Osteoblast (primary cell): ENCODE measurements around the gene ELAVL1. TPM values are rescaled to one million over a fixed set of nuclear protein-coding genes. Genes with fewer than 3 reads are reported as not detected.
"Not testable (repeated sequence)": the region's sequence is repeated elsewhere in the genome, so short reads cannot be mapped to it uniquely, and the experiment has no call there.

Source experiments
- DNase-seq: peaks from one replicate; pipeline ENCODE4 v3.0.0; 2011; ENCODE audit warnings: low spot score, mixed read lengths; ENCODE audit not compliant: insufficient read length; ENCODE audit errors: missing footprints
- H2AFZ ChIP-seq: 2 replicates; pipeline ENCODE4 v1.6.0; 2011; ENCODE audit warnings: mild to moderate bottlenecking, low read length
- H3K27ac ChIP-seq: 2 replicates; pipeline ENCODE4 v1.5.1; 2011; ENCODE audit warnings: mild to moderate bottlenecking, low read depth, low read length, moderate library complexity
- H3K27me3 ChIP-seq: 2 replicates; pipeline ENCODE4 v1.6.0; 2012; ENCODE audit warnings: mild to moderate bottlenecking, control low read depth, inconsistent platforms, low read length, moderate library complexity; ENCODE audit not compliant: insufficient read depth
- H3K36me3 ChIP-seq: 2 replicates; pipeline ENCODE4 v1.5.1; 2011; ENCODE audit warnings: mild to moderate bottlenecking, low read length, control low read depth, moderate library complexity; ENCODE audit not compliant: insufficient read depth
- H3K4me1 ChIP-seq: 2 replicates; pipeline ENCODE4 v1.5.1; 2011; ENCODE audit warnings: mild to moderate bottlenecking, low read length, control low read depth, moderate library complexity; ENCODE audit not compliant: insufficient read depth
- H3K4me2 ChIP-seq: 2 replicates; pipeline ENCODE4 v1.6.0; 2011; ENCODE audit warnings: mild to moderate bottlenecking, low read length; ENCODE audit not compliant: insufficient read depth
- H3K4me3 ChIP-seq: fragments of 200-600 bp; sonication (generic); 3 replicates; pipeline ENCODE4 v1.5.1; 2012; ENCODE audit warnings: mild to moderate bottlenecking, low read length, inconsistent platforms; ENCODE audit not compliant: insufficient read depth
- H3K79me2 ChIP-seq: 2 replicates; pipeline ENCODE4 v1.6.0; 2012; ENCODE audit warnings: mild to moderate bottlenecking, low read length, control low read depth, inconsistent platforms; ENCODE audit not compliant: insufficient read depth
- H3K9me3 ChIP-seq: 2 replicates; pipeline ENCODE4 v1.5.1; 2011; ENCODE audit warnings: low read depth, low read length, control low read depth
- H4K20me1 ChIP-seq: 2 replicates; pipeline ENCODE4 v1.6.0; 2012; ENCODE audit warnings: mild to moderate bottlenecking, low read length, control low read depth; ENCODE audit not compliant: insufficient read depth
- total RNA-seq: library from RNA; depleted of rRNA; stranded (reverse); fragments of >200 nt; gene quantifications from 2 replicates; pipeline ENCODE4 v1.2.3, GENCODE V29; 2012
- TF ChIP-seq, protein P1 (sequence below): IDR thresholded peaks from 2 replicates; pipeline ENCODE4 v1.5.1; 2011; ENCODE audit warnings: mild to moderate bottlenecking, low read depth, low read length, moderate library complexity; ENCODE audit errors: extremely low read depth

ELAVL1 gene
- total RNA-seq, 1 donor = 25.7 TPM

DNA sequence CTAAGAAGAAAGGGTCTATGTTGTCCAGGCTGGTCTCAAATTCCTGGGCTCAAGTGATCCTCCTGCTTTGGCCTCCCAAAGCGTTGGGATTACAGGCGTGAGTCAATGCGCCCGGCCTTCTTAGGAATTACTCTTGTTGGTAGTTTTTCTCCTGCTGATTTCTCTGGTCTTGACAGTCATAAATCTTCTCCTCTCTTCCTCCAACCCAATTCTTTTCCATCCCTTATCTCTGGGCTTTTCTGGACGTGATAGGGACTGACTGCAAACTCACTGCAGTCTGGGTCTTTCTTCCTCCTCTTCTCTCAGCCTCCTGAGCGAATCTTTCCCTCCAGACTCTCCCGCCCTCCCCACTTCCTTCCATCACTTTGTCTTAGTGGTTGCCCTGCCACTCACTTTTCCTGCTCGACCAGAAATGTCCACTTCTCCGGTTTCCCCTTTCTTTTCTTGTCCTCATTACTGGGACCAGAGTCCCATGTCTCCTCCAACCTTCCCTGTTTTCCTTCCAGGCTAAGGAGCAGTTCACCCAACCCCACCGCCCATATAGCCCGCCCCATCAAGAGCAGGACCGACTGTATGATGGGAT, 40.1 kb downstream of the ELAVL1 start:
- Histone ChIP-seq H3K36me3 (peaks cover 67% of the 10 kb centered on the region), H3K4me1 (no peaks in the 10 kb centered on the region)
- TF ChIP-seq, protein P1, sequence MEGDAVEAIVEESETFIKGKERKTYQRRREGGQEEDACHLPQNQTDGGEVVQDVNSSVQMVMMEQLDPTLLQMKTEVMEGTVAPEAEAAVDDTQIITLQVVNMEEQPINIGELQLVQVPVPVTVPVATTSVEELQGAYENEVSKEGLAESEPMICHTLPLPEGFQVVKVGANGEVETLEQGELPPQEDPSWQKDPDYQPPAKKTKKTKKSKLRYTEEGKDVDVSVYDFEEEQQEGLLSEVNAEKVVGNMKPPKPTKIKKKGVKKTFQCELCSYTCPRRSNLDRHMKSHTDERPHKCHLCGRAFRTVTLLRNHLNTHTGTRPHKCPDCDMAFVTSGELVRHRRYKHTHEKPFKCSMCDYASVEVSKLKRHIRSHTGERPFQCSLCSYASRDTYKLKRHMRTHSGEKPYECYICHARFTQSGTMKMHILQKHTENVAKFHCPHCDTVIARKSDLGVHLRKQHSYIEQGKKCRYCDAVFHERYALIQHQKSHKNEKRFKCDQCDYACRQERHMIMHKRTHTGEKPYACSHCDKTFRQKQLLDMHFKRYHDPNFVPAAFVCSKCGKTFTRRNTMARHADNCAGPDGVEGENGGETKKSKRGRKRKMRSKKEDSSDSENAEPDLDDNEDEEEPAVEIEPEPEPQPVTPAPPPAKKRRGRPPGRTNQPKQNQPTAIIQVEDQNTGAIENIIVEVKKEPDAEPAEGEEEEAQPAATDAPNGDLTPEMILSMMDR = no peak

DNA sequence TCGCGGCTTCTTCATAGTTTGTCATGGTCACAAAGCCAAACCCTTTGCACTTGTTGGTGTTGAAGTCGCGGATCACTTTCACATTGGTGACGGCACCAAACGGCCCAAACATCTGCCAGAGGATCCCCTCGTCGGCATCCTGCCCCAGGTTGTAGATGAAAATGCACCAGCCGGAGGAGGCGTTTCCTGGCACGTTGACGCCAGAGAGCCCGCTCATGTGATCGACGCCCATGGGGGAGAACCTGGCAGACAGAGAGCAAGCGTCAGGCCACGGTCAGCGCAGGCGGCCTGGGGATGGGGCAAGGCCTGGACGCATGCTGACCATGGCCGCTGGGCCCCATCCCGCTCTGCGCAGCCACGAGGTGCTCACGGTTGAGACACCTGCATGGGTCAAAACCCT, 41.9 kb downstream of the ELAVL1 start:
- H3K27ac ChIP-seq = no peak overlapping the region
- no peaks in the 10 kb centered on the region for H3K9me3 ChIP-seq
- no peak overlapping the region for H2AFZ ChIP-seq
- H3K36me3 ChIP-seq = peaks cover 71% of the 10 kb centered on the region
- H3K27me3 ChIP-seq = no peaks in the 10 kb centered on the region
- TF ChIP-seq, protein P1 = no peak
- H3K4me3 ChIP-seq = no peak overlapping the region
- DNase-seq = peak; percentile 36
- H3K79me2 ChIP-seq = peaks cover 2% of the 10 kb centered on the region
- H4K20me1 ChIP-seq = peaks cover 2% of the 10 kb centered on the region
- no peaks in the 10 kb centered on the region for H3K4me1 ChIP-seq
- H3K4me2 ChIP-seq = no peak overlapping the region

More for the DNA sequence above, 40.1 kb downstream of the ELAVL1 start:
- Histone ChIP-seq H4K20me1 (peaks cover 6% of the 10 kb centered on the region), H3K79me2 (peaks cover 4% of the 10 kb centered on the region), H2AFZ (no peak overlapping the region), H3K27ac (no peak overlapping the region), H3K4me3 (no peak overlapping the region), H3K27me3 (no peaks in the 10 kb centered on the region), H3K9me3 (no peaks in the 10 kb centered on the region), H3K4me2 (no peak overlapping the region)
- DNase-seq = peak; percentile 46

DNA sequence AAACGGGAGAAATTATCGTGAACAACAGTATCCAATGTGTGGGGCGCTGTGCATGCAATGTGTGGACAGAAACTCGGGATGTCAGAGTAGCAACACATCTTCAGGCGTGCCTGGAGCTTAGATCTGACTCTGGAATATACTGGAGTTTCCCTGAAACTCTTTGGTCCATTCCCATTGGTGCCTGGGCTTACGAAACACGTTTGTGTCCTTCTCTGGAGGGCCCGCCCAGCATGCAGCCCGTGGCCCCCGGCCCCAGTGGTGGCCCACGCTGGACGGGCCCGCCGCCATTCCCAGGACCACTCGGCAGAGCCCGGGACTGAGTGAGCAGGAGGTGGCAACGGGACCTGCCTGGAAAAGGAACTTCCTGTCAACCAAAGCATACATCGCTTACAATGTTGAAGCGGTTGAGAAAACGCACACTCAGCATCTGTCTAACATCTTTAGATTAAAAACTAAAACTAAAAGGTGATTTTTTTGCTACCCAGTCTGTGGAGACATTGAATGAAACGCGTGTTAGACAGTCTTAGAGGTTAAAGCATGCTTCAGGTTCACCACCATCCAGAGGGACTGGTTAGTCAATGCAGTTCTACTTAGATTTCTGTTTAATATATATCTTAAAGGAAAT, 42.7 kb downstream of the ELAVL1 start:
- Histone ChIP-seq H3K4me1 (no peaks in the 10 kb centered on the region), H3K79me2 (no peaks in the 10 kb centered on the region), H3K27me3 (no peaks in the 10 kb centered on the region), H3K4me3 (no peak overlapping the region), H3K27ac (no peak overlapping the region), H3K4me2 (no peak overlapping the region), H3K36me3 (peaks cover 63% of the 10 kb centered on the region), H3K9me3 (no peaks in the 10 kb centered on the region), H2AFZ (no peak overlapping the region), H4K20me1 (no peaks in the 10 kb centered on the region)
- DNase-seq = peak; percentile 41
- TF ChIP-seq, protein P1 = no peak

DNA sequence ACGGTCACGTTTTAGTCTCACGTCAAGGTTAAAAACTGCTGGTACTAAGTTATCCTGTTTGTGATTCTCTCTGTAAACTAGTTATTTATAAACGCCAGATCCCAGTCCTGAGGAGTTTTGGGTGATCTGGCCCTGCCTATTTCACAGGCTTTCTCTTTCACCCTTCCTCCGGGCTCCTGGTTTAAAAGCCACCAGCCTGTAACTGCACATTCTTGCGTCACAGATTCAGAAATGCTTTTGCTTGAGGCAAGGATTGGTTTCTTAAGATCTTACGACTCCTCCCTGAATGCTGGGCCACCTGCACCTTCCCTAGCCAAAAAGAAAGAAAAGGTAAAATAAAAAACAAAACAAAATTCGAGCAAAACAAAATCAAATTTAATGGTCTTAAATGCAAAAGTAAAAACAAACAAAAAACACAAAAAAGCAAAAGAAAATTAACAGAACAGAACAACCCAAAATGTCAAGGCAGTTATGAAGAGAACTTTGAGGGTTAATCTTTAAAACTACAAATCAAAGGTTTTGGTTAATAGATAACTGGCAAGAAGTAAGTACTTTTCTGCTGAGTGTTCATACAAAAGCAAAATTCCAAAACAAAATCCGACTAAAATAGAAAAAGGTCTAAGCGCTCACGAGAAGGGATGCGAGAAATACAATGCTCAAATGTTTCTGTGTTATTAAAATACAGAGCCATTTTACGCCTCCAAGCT, 43.4 kb downstream of the ELAVL1 start:
- Histone ChIP-seq H3K4me2 (no peak overlapping the region), H3K36me3 (peaks cover 56% of the 10 kb centered on the region), H3K27ac (no peak overlapping the region), H4K20me1 (no peaks in the 10 kb centered on the region), H2AFZ (no peak overlapping the region), H3K27me3 (no peaks in the 10 kb centered on the region), H3K79me2 (no peaks in the 10 kb centered on the region), H3K4me3 (no peak overlapping the region), H3K4me1 (no peaks in the 10 kb centered on the region), H3K9me3 (no peaks in the 10 kb centered on the region)
- TF ChIP-seq, protein P1 = no peak
- DNase-seq = no peak

DNA sequence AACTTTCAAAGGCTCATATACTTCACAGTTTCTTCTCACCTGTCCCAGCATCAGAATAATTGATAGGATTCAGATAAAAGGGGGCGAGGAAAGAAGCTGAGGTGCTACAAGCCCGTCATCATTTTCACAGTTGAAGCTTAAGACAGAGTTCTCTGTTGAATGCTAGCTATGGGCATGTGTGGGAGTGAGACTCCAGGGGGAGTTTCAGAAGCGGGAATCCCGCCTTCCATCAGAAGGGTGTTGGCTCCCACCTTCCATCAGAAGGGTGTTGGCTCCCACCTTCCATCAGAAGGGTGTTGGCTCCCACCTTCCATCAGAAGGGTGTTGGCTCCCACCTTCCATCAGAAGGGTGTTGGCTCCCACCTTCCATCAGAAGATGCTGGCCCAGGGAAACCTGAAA, 44.4 kb downstream of the ELAVL1 start:
- not testable (repeated sequence) for H3K79me2 ChIP-seq, H2AFZ ChIP-seq, H3K9me3 ChIP-seq, H4K20me1 ChIP-seq, DNase-seq, H3K27me3 ChIP-seq, H3K27ac ChIP-seq, H3K4me2 ChIP-seq, H3K4me1 ChIP-seq, H3K4me3 ChIP-seq
- peaks cover 46% of the 10 kb centered on the region for H3K36me3 ChIP-seq
